SK-N-MC (cell line): ENCODE measurements around the gene FER.
"Not testable (repeated sequence)": the region's sequence is repeated elsewhere in the genome, so short reads cannot be mapped to it uniquely, and the experiment has no call there.

Experiments
- DNase-seq: peaks from one replicate; pipeline ENCODE4 v3.0.0-alpha.2; 2011; ENCODE audit warnings: low read depth, low spot score
- H3K27ac ChIP-seq: fragments of 200-600 bp; sonication (generic); 2 replicates; pipeline ENCODE4 v1.5.1; 2016; ENCODE audit warnings: mixed run types
- H3K36me3 ChIP-seq: fragments of 200-600 bp; sonication (generic); 2 replicates; pipeline ENCODE4 v1.6.1; 2017; ENCODE audit warnings: antibody characterized with exemption, low read length, mixed read lengths; ENCODE audit not compliant: insufficient read depth
- H3K4me3 ChIP-seq: fragments of 200-600 bp; sonication (generic); 2 replicates; pipeline ENCODE4 v1.5.1; 2016
- H3K9ac ChIP-seq: fragments of 200-600 bp; sonication (generic); 2 replicates; pipeline ENCODE4 v1.8.0; 2017; ENCODE audit warnings: mixed run types, mixed read lengths; ENCODE audit not compliant: insufficient read length
- H3K9me3 ChIP-seq: fragments of 200-600 bp; sonication (generic); 2 replicates; pipeline ENCODE4 v1.6.1; 2017; ENCODE audit warnings: low read depth, mild to moderate bottlenecking, antibody characterized with exemption, low read length, moderate library complexity, mixed read lengths
- EZH2 ChIP-seq: fragments of 200-600 bp; sonication (generic); IDR thresholded peaks from one replicate; pipeline ENCODE4 v1.6.1; 2017; ENCODE audit warnings: antibody characterized with exemption
- FOXP2 ChIP-seq: optimal IDR thresholded peaks from 2 replicates; pipeline ENCODE3; 2011; ENCODE audit warnings: mild to moderate bottlenecking, moderate library complexity; ENCODE audit not compliant: insufficient read depth; ENCODE audit errors: extremely low read length, control extremely low read depth
- POLR2AphosphoS5 ChIP-seq: IDR thresholded peaks from 2 replicates; pipeline ENCODE4 v1.6.1; 2012; ENCODE audit warnings: mild to moderate bottlenecking, low read depth, low read length, borderline replicate concordance

Gene FER

DNA sequence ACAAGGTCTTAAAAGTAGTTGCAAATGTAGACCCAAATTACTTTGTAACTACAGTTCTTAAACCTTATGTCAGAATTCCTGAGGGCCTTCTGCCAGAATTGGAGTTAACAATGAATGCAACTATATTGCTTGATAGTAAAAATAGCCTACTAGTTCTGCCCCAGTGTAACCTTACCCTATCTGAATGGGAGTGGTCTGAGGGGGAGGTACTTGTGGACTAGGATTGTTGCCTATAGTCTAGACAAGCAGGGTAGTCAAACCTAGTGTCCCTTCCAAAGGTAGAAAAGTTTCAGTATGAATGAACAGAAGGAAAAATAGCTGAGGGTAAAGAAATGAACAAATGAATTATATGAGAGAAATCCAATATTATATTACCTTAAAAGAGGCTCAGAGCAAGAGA lies 419.9 kb downstream of the FER start:
- Histone ChIP-seq H3K36me3 (no peaks in the 10 kb centered on the region), H3K9me3 (no peaks in the 10 kb centered on the region), H3K9ac (no peak overlapping the region), H3K4me3 (no peak overlapping the region), H3K27ac (no peak overlapping the region)
- TF ChIP-seq EZH2 (no peak), FOXP2 (no peak), POLR2AphosphoS5 (no peak)
- DNase-seq: no peak

DNA sequence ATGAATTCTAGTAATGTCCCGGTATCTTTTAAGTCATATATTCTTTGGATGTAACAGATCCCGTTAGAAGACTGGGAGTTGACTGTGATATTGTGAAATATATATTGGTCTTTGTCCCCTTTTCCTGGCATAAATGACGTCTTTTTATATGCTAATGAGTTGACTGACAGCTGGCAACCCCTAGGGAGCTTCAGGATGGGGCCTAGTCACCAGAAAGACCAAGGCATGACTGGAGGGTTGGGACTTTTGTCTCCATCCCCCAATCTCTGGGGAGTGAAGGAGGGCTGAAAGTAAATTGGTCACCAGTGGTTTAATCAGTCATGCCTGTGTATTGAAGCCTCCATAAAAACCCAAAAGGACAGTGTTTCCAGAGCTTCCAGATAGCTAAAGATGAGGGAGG lies 420.5 kb downstream of the FER start:
- no peaks in the 10 kb centered on the region for H3K9me3 ChIP-seq
- H3K9ac ChIP-seq: no peak overlapping the region
- DNase-seq: no peak
- no peaks in the 10 kb centered on the region for H3K36me3 ChIP-seq
- no peak overlapping the region for H3K4me3 ChIP-seq
- H3K27ac ChIP-seq: no peak overlapping the region
- TF ChIP-seq EZH2 (no peak), FOXP2 (no peak), POLR2AphosphoS5 (no peak)

DNA sequence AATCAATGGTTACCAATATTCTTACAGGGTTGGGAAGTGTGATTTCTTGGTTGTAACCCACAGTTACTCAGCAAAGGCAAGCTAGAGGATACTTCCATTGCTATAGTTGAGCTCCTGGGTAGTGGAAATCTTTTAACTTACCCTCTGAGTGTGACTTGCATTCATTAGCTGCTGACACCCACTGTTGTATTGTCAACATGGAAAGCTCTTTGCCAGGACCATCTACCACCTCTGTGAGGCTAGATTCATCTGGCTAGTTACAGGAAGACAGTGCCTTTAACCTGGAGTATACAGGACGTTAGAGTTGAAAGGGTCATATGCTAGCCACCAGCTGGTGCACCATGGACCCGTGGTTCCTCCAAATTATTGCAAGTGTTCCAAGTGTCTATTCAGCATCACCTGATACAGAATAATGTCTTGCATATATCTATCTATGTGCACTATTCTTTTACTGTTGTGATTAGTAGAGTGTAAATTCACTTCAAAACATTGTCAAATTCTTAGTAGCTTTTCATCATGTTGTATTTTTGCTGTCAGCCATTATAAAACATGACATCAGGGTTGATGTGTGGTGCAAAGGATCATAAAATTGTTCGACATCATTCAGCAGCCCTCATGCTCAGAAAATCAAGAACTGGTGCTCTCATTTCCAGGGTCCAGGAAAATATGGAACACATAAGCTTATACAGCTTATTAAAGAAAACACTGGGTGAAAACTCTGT lies 423.1 kb downstream of the FER start:
- Histone ChIP-seq H3K4me3 (no peak overlapping the region), H3K9ac (no peak overlapping the region), H3K9me3 (no peaks in the 10 kb centered on the region), H3K27ac (no peak overlapping the region), H3K36me3 (no peaks in the 10 kb centered on the region)
- TF ChIP-seq POLR2AphosphoS5: no peak
- TF ChIP-seq FOXP2: no peak
- no peak for TF ChIP-seq EZH2
- DNase-seq: no peak

DNA sequence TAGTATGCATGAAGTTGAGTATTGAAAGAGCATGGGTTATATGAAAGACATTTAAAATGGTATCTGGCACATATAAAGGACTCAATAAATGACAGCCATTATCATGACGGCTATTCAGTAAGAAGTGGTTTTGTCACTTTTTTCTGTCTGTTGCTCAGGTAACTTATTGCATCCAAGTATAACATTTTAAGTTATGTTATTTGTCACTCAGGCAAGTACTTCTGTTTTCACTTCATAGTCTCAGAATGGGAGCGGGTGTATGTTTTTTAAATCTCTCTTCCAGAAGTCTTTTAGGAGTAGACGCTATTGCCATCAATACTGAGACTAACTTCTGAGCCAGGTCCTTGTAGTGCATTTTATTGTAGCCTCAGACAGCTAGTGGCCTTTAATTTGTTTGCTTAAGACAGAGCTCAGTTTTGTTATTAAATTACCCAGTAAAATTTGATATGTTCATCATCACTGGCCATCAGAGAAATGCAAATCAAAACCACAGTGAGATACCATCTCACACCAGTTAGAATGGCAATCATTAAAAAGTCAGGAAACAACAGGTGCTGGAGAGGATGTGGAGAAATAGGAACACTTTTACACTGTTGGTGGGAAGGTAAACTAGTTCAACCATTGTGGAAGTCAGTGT lies 423.9 kb downstream of the FER start:
- DNase-seq, H3K36me3 ChIP-seq, H3K27ac ChIP-seq, H3K4me3 ChIP-seq, H3K9ac ChIP-seq, H3K9me3 ChIP-seq: not testable (repeated sequence)

DNA sequence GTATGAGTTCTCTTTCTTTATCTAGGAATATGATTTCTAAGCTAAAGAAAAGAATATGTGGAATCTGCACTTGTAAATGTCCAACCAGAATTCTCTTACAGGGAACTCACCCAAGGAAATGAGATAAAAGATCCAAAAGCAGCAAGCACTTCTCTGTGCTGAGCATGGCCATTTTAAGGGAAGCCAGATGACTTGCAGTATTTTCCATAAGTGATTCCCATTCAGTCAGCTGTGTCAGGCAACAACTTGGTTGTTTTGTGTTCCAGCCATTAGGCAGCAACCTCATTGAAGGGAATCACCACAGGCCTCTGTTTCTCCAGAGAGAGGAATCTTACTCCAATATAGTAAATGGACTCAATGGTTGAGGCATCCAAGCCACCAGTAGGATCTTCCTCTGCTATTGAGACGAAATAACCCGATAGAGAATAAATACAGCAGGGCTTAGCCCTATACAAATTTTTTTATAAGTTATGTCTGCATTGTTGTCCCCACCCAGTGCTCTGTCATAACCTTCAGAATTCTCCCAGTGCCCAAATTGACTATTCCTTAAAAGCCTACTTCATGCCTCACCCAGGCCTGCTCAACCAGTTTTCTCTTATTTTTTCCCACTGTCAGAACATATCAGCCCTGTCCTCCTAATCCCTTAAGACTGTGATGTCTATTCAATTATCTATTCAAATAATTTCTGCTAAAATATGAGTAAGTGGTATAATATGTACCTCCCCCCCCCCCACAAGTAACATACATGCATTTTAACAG lies 425.5 kb downstream of the FER start:
- no peaks in the 10 kb centered on the region for H3K36me3 ChIP-seq
- H3K4me3 ChIP-seq: no peak overlapping the region
- TF ChIP-seq POLR2AphosphoS5 (no peak), FOXP2 (no peak), EZH2 (no peak)
- H3K9ac ChIP-seq: no peak overlapping the region
- H3K9me3 ChIP-seq: no peaks in the 10 kb centered on the region
- no peak for DNase-seq
- H3K27ac ChIP-seq: no peak overlapping the region

DNA sequence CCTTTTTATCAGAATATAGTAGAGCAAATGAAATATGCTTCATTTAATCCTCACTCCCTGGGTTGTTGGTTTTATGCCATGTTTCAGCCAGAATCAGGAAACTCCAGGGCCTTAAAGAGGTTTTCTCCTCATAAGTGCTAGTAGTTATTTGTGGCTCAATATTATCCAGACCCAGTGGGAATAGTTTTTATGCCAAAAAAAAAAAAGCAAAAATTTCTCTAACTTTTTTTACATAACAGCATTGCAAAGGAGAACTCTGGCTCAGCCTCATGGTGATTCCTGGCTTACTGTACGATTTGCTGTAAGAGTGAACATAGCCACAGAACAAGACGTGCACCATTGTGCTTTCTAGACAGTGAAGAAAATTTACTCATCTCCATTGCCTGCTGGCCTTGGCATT lies 429.5 kb downstream of the FER start:
- no peaks in the 10 kb centered on the region for H3K9me3 ChIP-seq
- peak overlapping the region; percentile 10; the same call in 1 of the 2 replicates for H3K4me3 ChIP-seq
- DNase-seq: no peak
- H3K27ac ChIP-seq: peak overlapping the region; percentile 85
- H3K9ac ChIP-seq: peak overlapping the region; percentile 40
- no peak for TF ChIP-seq FOXP2
- no peak for TF ChIP-seq POLR2AphosphoS5
- no peak for TF ChIP-seq EZH2
- no peaks in the 10 kb centered on the region for H3K36me3 ChIP-seq

DNA sequence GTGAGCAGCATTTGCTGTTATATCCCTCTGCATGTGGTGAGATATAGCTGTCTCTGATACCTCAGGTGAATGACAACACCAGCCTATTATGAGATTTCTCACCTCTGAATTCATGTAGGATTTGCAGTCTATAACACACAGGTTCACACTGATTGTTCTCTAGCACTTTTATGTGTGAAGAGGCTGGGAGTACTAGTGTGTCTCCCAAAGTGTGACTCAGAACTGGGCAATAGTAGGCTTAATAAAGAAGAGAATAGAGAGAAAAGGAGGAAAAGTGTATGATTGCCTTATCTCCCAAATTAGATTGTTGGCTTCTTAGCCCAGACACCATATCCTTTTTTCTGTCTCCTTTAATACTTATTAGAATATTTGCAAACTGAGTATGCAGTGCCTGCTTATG lies 430.1 kb downstream of the FER start:
- H3K36me3 ChIP-seq: no peaks in the 10 kb centered on the region
- H3K27ac ChIP-seq: peak overlapping the region; percentile 85
- peak overlapping the region; percentile 40 for H3K9ac ChIP-seq
- no peak for DNase-seq
- peak overlapping the region; percentile 10; the same call in 1 of the 2 replicates for H3K4me3 ChIP-seq
- no peaks in the 10 kb centered on the region for H3K9me3 ChIP-seq
- TF ChIP-seq EZH2 (no peak), FOXP2 (no peak), POLR2AphosphoS5 (no peak)

DNA sequence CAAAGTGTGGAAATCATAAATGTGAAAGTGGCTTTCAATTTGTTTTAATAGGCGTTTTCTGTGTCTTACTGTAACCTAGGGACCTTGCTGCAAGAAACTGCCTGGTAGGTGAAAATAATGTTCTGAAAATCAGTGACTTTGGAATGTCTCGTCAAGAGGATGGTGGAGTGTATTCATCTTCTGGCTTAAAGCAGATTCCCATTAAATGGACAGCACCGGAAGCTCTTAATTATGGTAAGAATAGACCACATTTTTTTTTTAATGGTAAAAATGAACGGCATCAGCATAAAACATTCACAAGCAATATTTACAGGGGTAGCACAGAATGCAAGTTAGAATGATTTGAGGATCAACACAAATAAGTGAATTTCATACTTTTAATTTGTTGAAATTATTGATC lies 433.0 kb downstream of the FER start:
- Histone ChIP-seq H3K9ac (no peak overlapping the region), H3K4me3 (peak overlapping the region; percentile 55; the same call in 1 of the 2 replicates), H3K9me3 (no peaks in the 10 kb centered on the region), H3K36me3 (no peaks in the 10 kb centered on the region), H3K27ac (peak overlapping the region; percentile 28; the same call in 1 of the 2 replicates)
- DNase-seq: peak; percentile 75
- no peak for TF ChIP-seq EZH2
- TF ChIP-seq POLR2AphosphoS5: 0 out of 2 replicates have a peak, but pooled peaks have one; percentile 31
